ENCODE results near the gene TAF8.

Gene TAF8

DNA sequence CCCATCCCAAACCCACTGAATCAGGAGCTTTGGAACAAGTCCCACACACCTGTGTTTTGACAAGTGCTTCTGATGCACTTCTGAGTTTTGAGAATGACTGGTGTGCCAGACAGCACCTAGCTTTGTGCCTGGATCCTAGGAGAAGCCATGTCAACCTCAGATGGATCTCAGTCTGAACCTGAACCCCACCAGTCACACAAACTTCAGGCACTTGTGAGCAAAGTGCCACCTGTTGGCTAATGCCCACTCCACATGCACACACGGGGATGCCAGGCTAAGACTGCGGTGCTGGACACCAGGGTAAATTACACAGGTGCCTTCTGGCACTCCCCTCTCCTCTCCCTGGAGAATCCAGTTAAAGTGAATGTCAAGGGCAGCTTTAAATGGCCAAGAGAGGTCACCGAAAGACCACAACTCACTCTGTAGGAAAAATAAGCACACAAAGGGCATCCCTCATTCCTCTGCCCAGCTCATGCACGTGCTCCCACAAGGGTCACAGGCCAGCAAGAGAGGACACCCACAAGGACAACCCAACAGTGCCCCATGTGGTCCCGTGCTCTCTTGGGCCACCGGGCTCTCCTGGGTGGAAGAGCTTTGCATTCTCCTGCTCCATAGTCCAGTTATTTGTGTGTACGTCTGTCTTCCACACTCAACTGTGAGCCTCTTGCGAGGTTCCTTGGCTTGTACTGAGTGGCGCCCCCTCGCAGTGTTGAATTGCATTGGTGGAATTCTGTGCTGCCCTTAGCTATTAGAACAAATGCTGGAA, 45.6 kb downstream of the TAF8 start:
- DNase-seq (ENCODE audit: low read depth) = no peak

DNA sequence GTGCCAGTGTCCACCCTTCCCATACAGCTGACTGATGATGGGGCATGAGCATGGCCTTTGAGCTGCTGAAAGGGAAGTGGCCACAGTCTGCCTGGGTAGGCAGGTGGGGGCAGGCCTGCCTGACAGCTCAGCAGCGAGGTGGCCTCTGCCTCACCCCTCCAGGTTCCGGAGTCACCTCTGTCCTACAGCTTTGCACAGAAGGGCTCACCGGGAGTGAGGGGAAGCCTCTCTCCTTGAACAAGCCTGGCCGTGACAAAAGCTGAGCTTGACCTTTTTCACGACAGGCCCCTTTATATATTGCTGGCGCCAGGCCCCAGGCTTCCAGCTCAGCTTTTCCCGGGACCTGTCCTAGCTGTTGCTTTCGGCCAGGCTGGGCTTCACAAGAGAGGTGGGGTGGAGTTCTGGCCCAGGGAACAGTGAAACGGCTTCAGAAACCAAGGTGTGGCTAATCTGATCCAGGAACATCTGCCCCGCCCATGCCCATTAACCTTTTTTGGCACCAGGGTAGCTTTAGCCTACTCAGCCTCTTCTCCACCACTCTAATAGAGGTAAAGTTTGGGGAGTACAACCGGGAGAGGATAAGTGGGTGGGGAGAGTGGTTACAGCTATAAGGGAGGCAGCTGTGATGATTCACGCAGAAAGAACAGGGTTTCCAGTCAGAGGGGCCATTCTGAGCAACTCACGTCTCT, 49.2 kb downstream of the TAF8 start:
- DNase-seq (ENCODE audit: low read depth) = no peak

DNA sequence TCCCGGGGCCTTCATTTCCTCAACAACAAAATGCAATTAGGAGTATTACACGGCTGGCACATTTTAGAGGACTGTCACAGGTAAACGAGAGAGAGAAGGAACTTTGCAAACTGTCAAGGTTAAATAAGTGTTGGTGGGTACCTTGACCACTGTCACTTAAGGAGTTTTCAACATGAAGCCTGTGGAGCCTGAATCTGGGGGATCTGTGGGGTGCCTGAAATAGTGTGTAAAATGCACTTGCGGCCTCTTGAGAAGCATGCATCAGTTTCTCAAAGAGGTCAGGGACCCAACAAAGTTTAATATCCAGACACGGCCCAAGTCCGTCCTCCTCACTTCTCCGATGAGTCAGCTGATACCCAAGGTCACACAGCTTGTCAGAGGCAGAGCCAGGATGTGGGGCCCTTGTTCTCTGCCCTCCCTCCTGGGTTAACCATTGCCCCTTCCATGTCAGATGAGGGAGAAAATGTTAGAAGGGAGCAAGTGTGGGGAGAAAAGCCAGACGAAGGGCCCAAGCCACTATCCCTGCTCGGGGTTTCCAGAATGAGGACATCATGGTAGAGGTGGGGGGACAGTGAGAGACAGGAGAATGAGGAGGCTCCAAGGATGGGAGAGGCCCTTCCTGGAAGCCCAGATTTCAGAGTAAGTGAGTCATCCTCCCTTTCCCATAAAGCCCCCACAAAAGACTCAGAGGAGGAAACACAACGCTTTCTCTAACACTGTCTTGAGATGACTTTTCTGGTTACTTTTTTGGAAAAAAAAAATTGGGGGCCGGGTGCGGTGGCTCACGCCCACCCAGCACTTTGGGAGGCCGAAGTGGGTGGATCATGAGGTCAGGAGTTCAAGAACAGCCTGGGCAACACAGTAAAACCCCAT, 49.9 kb downstream of the TAF8 start:
- no peak for DNase-seq (ENCODE audit: low read depth)

DNA sequence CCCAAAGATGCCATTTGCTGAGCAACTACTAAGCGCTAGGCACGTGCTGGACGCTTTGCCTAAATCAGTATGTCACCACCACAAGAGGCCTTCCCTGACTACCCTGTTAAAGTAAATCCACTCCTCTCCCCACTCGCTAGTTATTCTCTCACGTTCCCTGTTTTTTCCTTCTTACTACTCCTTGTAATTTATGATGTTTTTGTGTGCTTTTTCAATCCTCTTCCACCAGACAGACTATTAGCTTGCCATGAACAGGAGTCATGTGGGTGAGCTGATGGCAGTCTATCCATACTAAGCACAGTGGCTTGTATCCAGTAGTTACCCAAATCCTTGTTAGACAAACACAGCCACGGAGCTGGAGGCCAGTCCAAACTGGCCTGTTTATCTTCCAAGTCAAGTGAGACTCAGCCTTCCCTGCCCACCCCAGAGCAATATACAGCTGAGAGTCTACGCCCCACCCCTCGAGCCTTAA, 50.9 kb downstream of the TAF8 start:
- no peak for DNase-seq (ENCODE audit: low read depth)

DNA sequence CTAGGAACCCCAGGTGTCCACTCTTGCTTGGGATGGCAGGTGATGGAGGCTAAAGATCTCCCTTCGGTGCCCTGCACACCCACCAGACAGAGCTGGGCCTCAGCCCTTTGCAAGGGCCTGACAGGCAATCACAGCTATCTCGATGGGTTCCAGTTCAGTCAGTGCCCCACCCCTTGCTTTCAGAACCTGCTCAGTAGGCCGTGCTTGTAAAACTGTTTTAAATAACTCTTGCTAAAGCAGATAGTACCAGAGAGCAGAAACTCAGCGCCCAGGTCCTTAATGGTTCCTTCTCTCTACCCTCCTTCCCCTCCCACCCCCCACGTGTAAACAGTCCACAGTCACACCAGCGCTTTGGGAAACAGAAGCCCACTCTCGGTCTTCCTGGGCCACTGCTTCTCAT, 52.9 kb downstream of the TAF8 start:
- no peak for DNase-seq (ENCODE audit: low read depth)

DNA sequence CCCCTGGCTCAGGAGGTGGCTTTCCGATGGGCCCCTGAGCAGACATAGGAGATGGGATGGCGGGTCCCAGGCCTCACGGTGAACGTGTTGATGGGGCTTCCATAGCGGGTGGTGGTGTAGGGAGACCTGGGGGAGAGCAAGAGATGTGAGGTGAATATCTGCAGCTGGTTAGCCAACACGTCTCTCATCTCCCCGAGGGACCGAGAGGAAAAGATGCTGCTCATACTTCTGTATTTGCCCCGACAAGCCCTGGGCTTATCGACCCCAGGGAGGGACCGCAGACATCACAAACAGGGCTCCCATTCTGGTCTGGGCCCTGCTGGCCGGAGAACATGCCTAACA, 53.4 kb downstream of the TAF8 start:
- no peak for DNase-seq (ENCODE audit: low read depth)

DNA sequence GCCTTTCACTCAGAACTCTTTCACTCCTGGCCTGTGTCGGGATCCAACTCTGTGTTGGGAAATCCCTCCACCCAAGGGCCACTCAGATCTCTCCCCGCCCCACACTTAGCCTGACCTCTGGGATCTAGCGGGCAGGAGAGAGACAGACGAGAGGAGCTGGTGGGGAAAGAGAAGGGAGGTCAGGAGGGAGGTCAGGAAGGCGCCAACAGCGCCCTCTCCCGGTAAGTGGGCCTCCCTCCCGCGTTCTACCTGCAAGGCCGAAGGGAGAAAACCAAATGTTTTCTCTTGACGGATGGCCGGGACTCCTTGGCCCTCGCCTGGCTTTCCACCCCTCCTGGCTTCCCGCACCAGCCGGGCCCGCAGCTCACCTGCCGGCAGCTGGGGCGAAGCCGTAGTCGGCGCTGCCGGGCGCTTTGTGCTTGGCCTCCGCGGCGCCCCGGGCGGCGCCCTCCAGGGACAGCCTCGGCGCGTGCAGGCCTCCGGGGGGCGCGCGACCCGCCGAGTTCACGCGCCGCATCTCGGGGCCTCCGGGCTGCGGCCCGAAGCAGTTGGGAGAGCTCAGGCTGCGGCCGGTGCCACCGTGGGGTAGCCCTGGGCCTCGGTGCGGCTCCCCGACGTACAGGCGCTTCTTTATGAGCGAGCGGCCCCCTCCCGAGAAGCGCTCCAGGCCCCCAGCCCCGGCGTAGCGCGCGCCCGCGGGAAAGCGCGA, 53.9 kb downstream of the TAF8 start:
- DNase-seq (ENCODE audit: low read depth) = peak; percentile 54

DNA sequence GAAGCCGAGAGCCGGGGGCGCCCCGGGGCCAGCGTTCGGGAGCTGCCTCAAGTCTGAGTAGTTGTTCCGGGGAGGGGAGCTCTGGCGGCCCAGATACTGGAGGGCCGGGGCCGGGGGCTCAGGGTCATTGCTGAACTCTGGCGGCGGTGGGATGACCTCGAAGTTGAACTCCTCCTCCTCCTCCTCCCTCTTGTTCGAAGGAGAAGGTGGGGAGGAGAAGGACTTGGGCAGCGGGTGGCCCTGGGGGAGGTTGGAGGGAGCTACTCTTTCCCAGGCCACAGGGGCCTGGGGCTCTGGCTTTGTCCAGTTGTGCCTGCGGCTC, 54.4 kb downstream of the TAF8 start:
- no peak for DNase-seq (ENCODE audit: low read depth)

DNA sequence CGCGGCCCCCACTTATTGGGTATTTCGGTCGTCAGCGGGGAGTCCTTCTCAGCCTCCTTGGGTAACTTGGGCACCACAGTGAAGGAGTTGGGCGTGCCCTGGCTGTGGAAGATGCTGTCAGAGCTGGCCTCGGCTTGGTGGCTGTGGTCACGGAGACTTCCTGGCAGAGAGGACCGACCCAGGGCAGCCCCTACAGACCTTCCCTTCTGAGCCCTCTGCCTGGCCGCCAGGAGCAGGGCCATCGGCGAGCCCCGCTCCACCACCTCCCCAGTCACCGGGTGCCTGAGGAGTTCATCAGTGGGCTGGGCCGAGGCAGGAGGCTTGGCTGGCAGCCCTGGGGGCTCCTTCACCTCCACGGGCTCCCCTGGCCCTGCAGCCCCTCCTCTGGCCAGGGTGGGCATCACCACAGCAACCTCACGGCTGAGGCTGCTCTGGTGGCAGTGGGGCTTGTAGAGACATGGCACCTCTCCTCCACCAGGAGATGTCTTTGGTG, 54.9 kb downstream of the TAF8 start:
- no peak for DNase-seq (ENCODE audit: low read depth)

DNA sequence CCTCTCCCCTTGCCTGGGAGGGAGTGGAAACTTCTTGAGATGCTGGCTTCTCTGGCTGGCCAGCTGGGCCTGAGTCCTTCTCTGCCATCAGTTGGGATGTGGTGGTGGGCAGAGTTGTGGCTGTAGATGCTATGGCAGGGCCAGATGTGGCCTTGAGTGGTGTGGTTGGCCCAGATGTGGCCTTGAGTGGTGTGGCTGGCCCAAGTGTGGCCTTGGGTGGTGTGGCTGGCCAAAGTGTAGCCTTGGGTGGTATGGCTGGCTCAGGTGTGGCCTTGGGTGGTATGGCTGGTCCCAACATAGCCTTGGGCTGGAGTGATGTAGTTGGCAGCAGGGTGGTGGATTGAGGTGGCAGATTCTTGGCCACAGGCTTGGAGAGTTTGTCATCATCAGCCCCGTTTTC, 55.4 kb downstream of the TAF8 start:
- no peak for DNase-seq (ENCODE audit: low read depth)

DNA sequence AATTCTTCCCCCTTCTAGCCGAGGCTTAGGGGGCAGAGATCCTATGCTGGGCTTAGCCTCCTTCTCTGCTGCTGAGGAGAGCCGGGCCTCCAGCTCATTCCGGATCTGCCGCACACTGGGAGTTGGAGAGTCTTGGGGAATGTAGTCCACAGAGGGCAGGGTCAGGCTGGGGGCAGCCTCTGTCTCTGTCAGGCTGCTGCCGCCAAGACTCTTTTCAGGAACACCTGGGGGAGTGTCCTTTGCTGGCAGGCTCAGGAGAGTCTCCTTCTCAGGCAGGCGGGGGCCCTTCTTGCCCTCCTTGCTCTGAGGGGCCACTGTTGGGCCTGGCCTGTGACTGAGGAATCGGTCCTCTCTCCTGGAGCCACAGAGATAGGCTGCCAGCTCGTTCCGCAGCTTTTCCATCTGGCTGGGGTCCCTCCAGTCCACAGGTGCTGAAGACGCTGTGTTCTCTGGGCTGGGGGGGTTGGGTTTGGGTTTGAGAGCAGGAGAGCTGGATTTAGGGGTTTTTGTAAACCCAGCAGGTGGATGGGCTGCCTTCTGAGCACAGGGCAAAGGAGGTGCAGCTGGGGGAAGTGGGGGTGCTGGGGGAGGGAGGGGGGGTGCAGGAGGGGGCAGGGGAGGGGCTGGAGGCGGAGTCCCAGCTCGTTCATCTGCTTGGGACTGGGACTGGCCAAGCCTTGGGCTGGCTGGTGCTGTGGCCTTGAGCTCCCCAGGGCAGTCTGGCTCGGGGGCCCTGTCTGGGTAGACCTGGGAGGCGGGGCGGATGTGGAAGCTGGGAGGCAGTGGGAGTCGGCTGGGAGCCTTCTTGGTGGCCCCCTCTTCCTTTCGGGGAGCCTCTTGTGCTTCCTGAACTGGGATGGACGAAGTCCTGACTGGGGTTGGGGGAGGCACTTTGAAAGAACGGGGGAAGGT, 56.0 kb downstream of the TAF8 start:
- DNase-seq (ENCODE audit: low read depth) = no peak

DNA sequence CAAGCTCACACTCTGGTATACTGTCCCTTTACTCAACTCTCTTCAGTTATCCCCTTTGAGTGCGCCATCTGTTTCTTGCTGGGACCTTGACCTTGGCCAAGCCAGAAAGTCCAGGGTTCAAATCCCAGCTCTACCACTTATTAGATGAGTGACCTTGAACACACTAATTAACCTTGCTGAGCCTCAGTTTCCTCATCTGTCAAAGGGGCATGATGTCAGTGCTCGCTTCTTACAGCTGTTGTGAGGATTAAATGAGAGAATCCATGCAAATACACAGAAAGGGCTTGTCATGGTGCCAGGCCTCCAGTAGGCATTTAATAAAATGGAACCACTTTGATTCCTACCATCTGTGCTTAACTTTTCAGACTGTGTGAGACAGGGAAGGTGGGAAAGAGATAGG, 57.7 kb downstream of the TAF8 start:
- DNase-seq (ENCODE audit: low read depth) = no peak

DNA sequence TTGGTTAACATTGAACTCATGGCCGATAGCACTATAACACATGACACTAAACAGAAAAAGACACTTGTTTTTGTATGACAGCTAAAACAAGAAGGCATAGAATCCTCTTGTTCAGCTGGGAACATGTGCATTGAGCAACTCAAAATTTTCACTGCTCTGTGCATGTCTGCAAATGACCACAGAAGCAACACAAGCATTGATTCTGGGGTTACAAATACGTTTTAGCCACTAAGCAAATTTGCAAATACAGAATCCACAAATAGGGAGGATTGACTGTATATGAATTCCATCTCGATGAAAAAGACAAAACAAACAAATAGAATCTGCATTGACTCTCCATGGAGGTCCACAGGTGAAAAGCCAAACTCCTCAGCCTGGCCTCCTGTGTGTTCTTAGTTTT, 60.4 kb downstream of the TAF8 start:
- no peak for DNase-seq (ENCODE audit: low read depth)

DNA sequence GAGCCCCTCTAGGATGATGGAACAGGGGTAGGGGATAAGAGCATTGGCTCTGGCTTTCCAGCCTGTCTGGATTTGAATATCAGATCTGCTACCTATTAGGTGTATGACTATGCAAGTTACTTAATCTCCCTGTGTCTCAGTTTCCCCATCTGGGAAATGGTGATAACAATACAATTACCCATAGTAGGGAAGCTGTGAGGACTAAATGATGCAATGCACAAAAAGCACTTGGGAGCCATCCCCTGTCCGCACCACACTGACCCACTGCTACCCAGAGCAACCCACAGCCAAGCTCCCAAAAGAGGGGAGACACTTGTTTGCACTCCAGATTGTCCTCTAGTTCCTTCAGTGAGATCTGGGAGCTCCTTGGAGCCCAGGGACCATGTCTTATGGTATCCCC, 62.0 kb downstream of the TAF8 start:
- DNase-seq (ENCODE audit: low read depth) = no peak

DNA sequence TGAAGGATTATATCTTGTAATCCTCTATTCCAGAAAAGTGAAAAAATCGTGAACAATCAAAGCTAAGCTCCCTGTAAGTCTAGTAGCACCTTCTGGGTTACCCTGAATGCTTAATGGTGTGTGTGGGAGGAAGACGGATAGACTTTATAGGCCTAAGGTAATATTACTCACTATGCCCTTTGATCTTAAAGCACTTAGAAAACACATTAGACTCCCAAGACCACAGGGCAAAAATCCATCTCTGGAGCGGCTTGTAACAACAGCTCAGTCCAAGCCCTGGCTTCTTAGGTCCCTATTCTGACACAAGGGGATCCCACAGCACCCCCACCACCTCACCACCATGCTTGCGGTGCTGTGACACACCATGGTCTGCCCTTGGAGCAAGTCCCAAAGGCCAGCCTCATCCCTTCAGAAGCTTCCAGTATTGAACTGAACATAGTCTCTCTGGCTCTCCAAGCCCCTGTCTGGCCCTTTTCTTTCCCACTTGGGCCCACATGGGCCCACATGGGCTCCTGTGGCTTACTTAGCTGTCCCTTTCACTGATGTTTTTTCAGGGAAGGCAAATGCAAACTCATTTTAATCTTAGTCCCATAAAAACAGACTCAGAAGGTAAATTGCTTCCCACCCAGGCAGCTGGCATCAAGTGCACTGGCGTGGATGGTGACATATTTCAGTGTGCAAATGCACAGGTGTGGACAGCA, 63.8 kb downstream of the TAF8 start:
- no peak for DNase-seq (ENCODE audit: low read depth)

DNA sequence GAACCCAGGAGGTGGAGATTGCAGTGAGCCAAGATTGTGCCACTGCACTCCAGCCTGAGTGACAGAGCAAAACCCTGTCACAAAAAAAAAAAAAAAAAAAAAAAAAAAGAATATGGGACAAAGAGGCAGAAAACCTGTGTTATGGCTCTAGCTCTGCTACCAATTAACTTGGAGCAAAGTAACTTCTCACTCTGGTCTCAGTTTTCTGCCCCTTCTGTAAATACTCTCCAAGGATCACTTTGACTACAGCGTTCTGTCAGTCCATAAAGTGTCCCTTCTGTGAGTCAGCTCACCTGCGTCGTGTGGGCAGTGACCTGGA, 67.5 kb downstream of the TAF8 start:
- no peak for DNase-seq (ENCODE audit: low read depth)

DNA sequence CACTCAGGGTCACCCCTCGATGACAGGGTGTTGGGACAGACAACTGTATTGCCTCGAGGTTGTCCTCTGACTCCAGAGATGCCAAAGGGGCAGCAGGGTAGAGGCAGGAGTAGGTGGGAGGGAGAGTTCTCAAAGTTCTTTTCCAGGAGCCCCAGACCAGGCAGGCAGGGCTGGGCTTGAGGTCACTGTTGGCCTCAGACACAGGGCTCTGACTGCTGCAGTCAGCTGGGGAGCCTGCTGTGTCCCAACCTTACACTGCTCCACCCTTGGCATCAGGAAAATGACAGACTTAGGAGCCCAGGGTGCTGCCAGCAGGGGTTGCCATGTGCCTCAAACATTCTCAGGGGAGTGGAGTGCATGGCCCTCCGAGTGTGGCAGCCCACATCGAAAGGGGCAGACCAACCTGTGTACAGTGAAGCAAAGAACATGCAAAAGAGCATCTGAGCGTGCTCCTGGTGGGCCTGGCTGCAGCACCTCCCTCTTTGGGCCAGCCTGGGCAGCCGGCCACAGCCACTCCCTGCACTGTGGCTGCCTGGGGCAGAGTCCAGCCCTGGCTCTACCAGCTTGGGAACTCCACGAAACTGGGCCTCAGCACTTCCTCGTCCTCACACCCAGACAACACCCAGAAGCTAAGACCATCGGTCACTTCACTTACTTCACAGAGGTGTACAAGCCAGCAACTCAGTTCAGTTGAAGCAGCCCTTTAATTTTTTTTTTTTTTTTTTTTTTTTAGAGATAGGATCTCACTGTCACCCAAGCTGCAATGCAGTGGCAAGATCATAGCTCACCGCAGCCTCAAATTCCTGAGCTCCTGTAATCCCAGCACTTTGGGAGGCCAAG, 68.1 kb downstream of the TAF8 start:
- no peak for DNase-seq (ENCODE audit: low read depth)

DNA sequence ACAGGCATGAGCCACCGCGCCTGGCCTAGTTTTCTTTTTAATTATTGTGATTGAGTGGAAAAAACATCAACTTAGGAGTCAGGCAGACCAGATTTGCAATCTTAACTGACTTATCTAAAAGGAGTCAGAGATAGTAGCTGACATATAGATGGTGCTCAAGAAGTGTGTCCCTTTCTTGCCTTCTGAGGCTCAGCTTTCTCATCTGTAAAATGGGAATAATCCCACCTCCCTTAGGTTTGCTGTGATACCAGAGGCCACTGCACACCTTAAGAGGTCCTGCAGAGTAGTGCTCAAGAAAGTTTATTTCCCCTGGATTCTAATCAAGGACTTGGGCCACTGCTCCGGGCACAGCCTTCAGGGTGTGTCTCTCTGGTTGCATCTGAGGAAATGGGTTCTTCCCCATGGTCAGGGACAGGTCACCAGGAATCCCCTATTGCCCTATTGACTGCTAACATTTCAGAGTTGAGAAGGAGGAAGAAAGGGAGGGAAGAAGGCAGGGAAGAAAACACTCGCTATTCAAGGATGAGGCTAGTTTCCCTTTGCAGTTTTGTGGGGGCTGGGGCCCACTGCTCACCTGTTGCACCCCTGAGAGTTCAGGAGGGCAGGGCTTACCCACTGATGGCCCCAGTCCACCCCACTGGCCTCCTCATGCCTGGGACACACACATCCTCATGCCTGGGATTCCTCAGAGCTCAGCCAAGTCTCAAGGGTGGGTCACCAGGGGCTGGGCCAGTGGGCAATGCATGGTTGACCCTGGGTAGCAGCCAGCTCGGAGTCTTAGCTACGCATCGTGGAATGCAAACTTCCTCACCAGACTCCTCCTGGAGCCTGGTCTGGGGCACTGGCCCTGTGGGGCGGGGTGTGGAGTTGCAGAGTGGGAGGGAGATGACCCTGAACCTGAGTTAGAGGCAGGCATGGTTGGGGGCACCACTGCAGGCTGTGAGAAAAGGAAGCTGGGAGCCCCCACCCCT, 70.9 kb downstream of the TAF8 start:
- no peak for DNase-seq (ENCODE audit: low read depth)

Measured in stimulated activated CD8-positive, alpha-beta memory T cell treated with anti-CD3 and anti-CD28 coated beads, Interleukin-12 subunit alpha, Interleukin-12 subunit beta, amount 100 ng/mL, for 4 hours (primary cell).